ENCODE data around the gene UNC5B. TPM values are rescaled to one million over a fixed set of nuclear protein-coding genes. Genes with fewer than 3 reads are reported as not detected.

UNC5B gene
- total RNA-seq, 4 donors from 2014 or later: 3.4 to 5.2 (median 3.9) TPM

GRCh38 chr10:71221586-71222202 is 9.3 kb downstream of the UNC5B start:
- DNase-seq (ENCODE audit: low spot score) (no peak), ATAC-seq (ENCODE audit: low FRiP score) (no peak)
- no peak for TF ChIP-seq CTCF (IDR thresholded peaks at IDR 0.05)

GRCh38 chr10:71222601-71223346 is 10.4 kb downstream of the UNC5B start:
- ATAC-seq (ENCODE audit: low FRiP score) (no peak), DNase-seq (ENCODE audit: low spot score) (no peak)
- TF ChIP-seq CTCF (IDR thresholded peaks at IDR 0.05): no peak

GRCh38 chr10:71223347-71224058 is 11.1 kb downstream of the UNC5B start:
- TF ChIP-seq CTCF (IDR thresholded peaks at IDR 0.05): no peak

GRCh38 chr10:71225291-71226058 is 13.1 kb downstream of the UNC5B start:
- no peak for TF ChIP-seq CTCF (IDR thresholded peaks at IDR 0.05)
- no peak for ATAC-seq (ENCODE audit: low FRiP score)
- no peak for DNase-seq (ENCODE audit: low spot score)

More at GRCh38 chr10:71223347-71224058, 11.1 kb downstream of the UNC5B start:
- ATAC-seq (ENCODE audit: low FRiP score): no peak
- DNase-seq (ENCODE audit: low spot score): no peak

GRCh38 chr10:71228875-71229675 is 16.7 kb downstream of the UNC5B start:
- DNase-seq (ENCODE audit: low spot score): no peak
- TF ChIP-seq CTCF (IDR thresholded peaks at IDR 0.05): no peak
- ATAC-seq (ENCODE audit: low FRiP score): no peak

Measured in omental fat pad (tissue), 4 donors.